Stimulated activated CD4-positive, alpha-beta T cell treated with anti-CD3 and anti-CD28 coated beads, Interleukin-15, amount 100 ng/mL, for 1 hour (primary cell): ENCODE data around the gene APOL6.

Source experiments
- DNase-seq, 2 donors: peaks; one replicate each; pipeline ENCODE4 v3.0.0-alpha.2; 2020; ENCODE audit warnings: low read depth in 1 of 2, low spot score in 1 of 2

The APOL6 gene

DNA sequence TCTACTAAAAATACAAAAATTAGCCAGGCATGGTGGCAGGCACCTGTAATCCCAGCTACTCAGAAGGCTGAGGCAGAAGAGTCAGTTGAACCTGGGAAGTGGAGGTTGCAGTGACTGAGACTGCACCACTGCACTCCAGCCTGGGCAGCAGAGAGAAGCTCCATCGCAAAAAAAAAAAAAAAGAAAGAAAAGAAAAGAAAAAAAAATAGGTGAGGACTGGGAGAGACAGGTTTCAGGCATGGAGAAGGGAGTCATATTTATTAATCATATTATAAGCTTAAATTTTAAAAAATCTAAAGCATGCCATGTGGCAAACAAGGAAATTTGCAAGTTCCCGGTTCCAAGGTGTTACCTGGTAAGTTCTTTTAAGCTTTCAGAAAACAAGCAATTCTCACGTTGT lies 69.3 kb downstream of the APOL6 start, which contains the start of gene APOL5:
APOL5 (plus strand) TSS at position 301 of the 400 bp plus-strand sequence; CDS start at position 301, 0 bp downstream.
- no peak for DNase-seq
